SU-DHL-6 (cell line): ENCODE measurements around the gene LRRIQ3.

Source experiments
- H2AFZ ChIP-seq: fragments of 200-600 bp; sonication (generic); 2 replicates; pipeline ENCODE4 v1.6.1; 2014; ENCODE audit warnings: low read depth, mild to moderate bottlenecking, moderate library complexity, mixed read lengths, antibody characterized with exemption, low read length; ENCODE audit not compliant: severe bottlenecking
- H3F3A ChIP-seq: fragments of 200-600 bp; shearing (Covaris generic); 2 replicates; pipeline ENCODE4 v1.6.0; 2016; ENCODE audit warnings: antibody characterized with exemption, mild to moderate bottlenecking; ENCODE audit not compliant: insufficient read depth
- H3K27ac ChIP-seq: fragments of 200-600 bp; sonication (generic); 2 replicates; pipeline ENCODE4 v1.5.1; 2016; ENCODE audit warnings: low read depth, mild to moderate bottlenecking, low read length, moderate library complexity, mixed read lengths
- H3K27me3 ChIP-seq: fragments of 200-600 bp; sonication (generic), shearing (Covaris generic); 2 replicates; pipeline ENCODE4 v1.6.0; 2014; ENCODE audit warnings: mild to moderate bottlenecking, low read length
- H3K36me3 ChIP-seq: fragments of 200-600 bp; sonication (generic); 2 replicates; pipeline ENCODE4 v1.6.1; 2014; ENCODE audit warnings: mild to moderate bottlenecking, low read length, mixed read lengths
- H3K4me2 ChIP-seq: fragments of 300-600, 200-600 bp; shearing (Covaris generic), sonication (generic); 2 replicates; pipeline ENCODE4 v1.6.0; 2014; ENCODE audit warnings: low read length, low read depth, mild to moderate bottlenecking; ENCODE audit not compliant: poor library complexity, severe bottlenecking
- H3K4me3 ChIP-seq: fragments of 200-600 bp; sonication (generic); 2 replicates; pipeline ENCODE4 v1.5.1; 2014; ENCODE audit warnings: antibody characterized with exemption, low read length, mild to moderate bottlenecking, mixed read lengths; ENCODE audit not compliant: insufficient read depth, poor library complexity, severe bottlenecking
- H3K79me2 ChIP-seq: fragments of 200-600 bp; sonication (generic); 2 replicates; pipeline ENCODE4 v1.6.1; 2014; ENCODE audit warnings: mild to moderate bottlenecking, low read length, moderate library complexity; ENCODE audit not compliant: insufficient read depth
- H3K9ac ChIP-seq: fragments of 200-600 bp; sonication (generic); 2 replicates; pipeline ENCODE4 v1.7.0; 2014; ENCODE audit warnings: mild to moderate bottlenecking, low read length
- H3K9me2 ChIP-seq: fragments of 200-600 bp; sonication (generic); replicated peaks from 2 replicates; pipeline ENCODE4 v1.6.1; 2014; ENCODE audit warnings: low read length; ENCODE audit not compliant: insufficient read depth
- H3K9me3 ChIP-seq: fragments of 200-600 bp; sonication (generic); 2 replicates; pipeline ENCODE4 v1.6.1; 2014; ENCODE audit warnings: low read length, mixed read lengths; ENCODE audit not compliant: insufficient read depth
- H4K20me1 ChIP-seq: fragments of 200-600 bp; sonication (generic); 2 replicates; pipeline ENCODE4 v1.6.1; 2014; ENCODE audit warnings: low read depth, mild to moderate bottlenecking, antibody characterized with exemption, low read length, moderate library complexity, mixed read lengths
- CTCF ChIP-seq: fragments of 200-600 bp; sonication (generic); IDR thresholded peaks from one replicate; pipeline ENCODE4 v1.5.1; 2017; ENCODE audit warnings: antibody characterized with exemption, mild to moderate bottlenecking, low read length, moderate library complexity; ENCODE audit not compliant: insufficient read depth, poor library complexity, severe bottlenecking
- EZH2phosphoT487 ChIP-seq: fragments of 200-600 bp; sonication (generic), shearing (Covaris generic); conservative IDR thresholded peaks from 2 replicates; pipeline ENCODE4 v1.6.1; 2018; ENCODE audit warnings: mild to moderate bottlenecking, antibody characterized with exemption, low read length, moderate library complexity, mixed read lengths

The LRRIQ3 gene

GRCh38 chr1:74223453-74223852, 25.5 kb upstream of the LRRIQ3 start:
- Histone ChIP-seq H3F3A (no peaks in the 10 kb centered on the region), H3K79me2 (no peaks in the 10 kb centered on the region), H3K4me3 (no peak overlapping the region), H3K27me3 (no peaks in the 10 kb centered on the region), H4K20me1 (no peaks in the 10 kb centered on the region), H3K36me3 (no peaks in the 10 kb centered on the region), H3K4me2 (no peak overlapping the region), H3K9ac (no peak overlapping the region), H2AFZ (no peak overlapping the region), H3K9me3 (no peaks in the 10 kb centered on the region), H3K27ac (no peak overlapping the region), H3K9me2 (no peaks in the 10 kb centered on the region)
- no peak for TF ChIP-seq EZH2phosphoT487
- TF ChIP-seq CTCF: no peak

GRCh38 chr1:74222701-74223100, 24.7 kb upstream of the LRRIQ3 start:
- H3K27ac ChIP-seq: no peak overlapping the region
- no peak overlapping the region for H3K4me2 ChIP-seq
- no peaks in the 10 kb centered on the region for H3K9me3 ChIP-seq
- no peaks in the 10 kb centered on the region for H3K27me3 ChIP-seq
- H3K36me3 ChIP-seq: no peaks in the 10 kb centered on the region
- H3F3A ChIP-seq: no peaks in the 10 kb centered on the region
- no peaks in the 10 kb centered on the region for H4K20me1 ChIP-seq
- no peak overlapping the region for H2AFZ ChIP-seq
- H3K9me2 ChIP-seq: no peaks in the 10 kb centered on the region
- TF ChIP-seq EZH2phosphoT487: no peak
- TF ChIP-seq CTCF: no peak
- no peak overlapping the region for H3K4me3 ChIP-seq
- H3K9ac ChIP-seq: no peak overlapping the region
- no peaks in the 10 kb centered on the region for H3K79me2 ChIP-seq

GRCh38 chr1:74215229-74215628, 17.3 kb upstream of the LRRIQ3 start:
- Histone ChIP-seq H3K79me2 (no peaks in the 10 kb centered on the region), H2AFZ (no peak overlapping the region), H3K4me3 (no peak overlapping the region), H3K9ac (no peak overlapping the region), H3K4me2 (no peak overlapping the region), H3K27ac (no peak overlapping the region), H3F3A (no peaks in the 10 kb centered on the region), H3K27me3 (no peaks in the 10 kb centered on the region), H3K36me3 (no peaks in the 10 kb centered on the region), H3K9me2 (no peaks in the 10 kb centered on the region), H4K20me1 (no peaks in the 10 kb centered on the region), H3K9me3 (no peaks in the 10 kb centered on the region)
- TF ChIP-seq CTCF: no peak
- no peak for TF ChIP-seq EZH2phosphoT487

GRCh38 chr1:74205266-74205665, 7.3 kb upstream of the LRRIQ3 start:
- H3F3A ChIP-seq: no peaks in the 10 kb centered on the region
- H3K9me3 ChIP-seq: no peaks in the 10 kb centered on the region
- no peaks in the 10 kb centered on the region for H4K20me1 ChIP-seq
- H3K9me2 ChIP-seq: no peaks in the 10 kb centered on the region
- H3K4me2 ChIP-seq: no peak overlapping the region
- no peak for TF ChIP-seq CTCF
- no peak for TF ChIP-seq EZH2phosphoT487
- no peaks in the 10 kb centered on the region for H3K27me3 ChIP-seq
- H2AFZ ChIP-seq: no peak overlapping the region
- H3K27ac ChIP-seq: no peak overlapping the region
- no peak overlapping the region for H3K9ac ChIP-seq
- no peaks in the 10 kb centered on the region for H3K36me3 ChIP-seq
- H3K79me2 ChIP-seq: no peaks in the 10 kb centered on the region
- H3K4me3 ChIP-seq: no peak overlapping the region
